Kidney epithelial cell (primary cell): ENCODE measurements around the gene AKR1C1. TPM values are rescaled to one million over a fixed set of nuclear protein-coding genes. Genes with fewer than 3 reads are reported as not detected.
"Not testable (repeated sequence)": the region's sequence is repeated elsewhere in the genome, so short reads cannot be mapped to it uniquely, and the experiment has no call there.

ENCODE experiments used
- DNase-seq: peaks from one replicate; pipeline ENCODE4 v3.0.0-alpha.2; 2010; ENCODE audit warnings: low read depth
- H3K27me3 ChIP-seq: 2 replicates; pipeline ENCODE4 v1.6.0; 2011; ENCODE audit warnings: low read length; ENCODE audit not compliant: control insufficient read depth, insufficient read depth
- H3K36me3 ChIP-seq: 2 replicates; pipeline ENCODE4 v1.5.1; 2011; ENCODE audit warnings: low read length; ENCODE audit not compliant: control insufficient read depth, insufficient read depth
- H3K4me3 ChIP-seq: 2 replicates; pipeline ENCODE4 v1.5.1; 2011; ENCODE audit warnings: low read depth, mild to moderate bottlenecking, control low read depth, low read length
- CTCF ChIP-seq: IDR thresholded peaks from 2 replicates; pipeline ENCODE4 v1.5.1; 2011; ENCODE audit warnings: mild to moderate bottlenecking, moderate library complexity, low read length, control low read depth, inconsistent platforms; ENCODE audit not compliant: insufficient read depth, poor library complexity, severe bottlenecking
- total RNA-seq: library from RNA; depleted of rRNA; stranded (reverse); fragments of >200 nt; gene quantifications from 2 replicates; pipeline ENCODE4 v1.2.3, GENCODE V29; 2015

The AKR1C1 gene
- 1.2 and 1.5 TPM in 2 replicates for total RNA-seq

GRCh38 chr10:4962876-4963814, at the start of gene AKR1C1:
Gene AKR1C1 (plus strand): TSS chr10:4963415. CDS start chr10:4963445, 30 bp downstream.
- H3K4me3 ChIP-seq, H3K36me3 ChIP-seq, H3K27me3 ChIP-seq, DNase-seq: not testable (repeated sequence)

- H3K4me3 ChIP-seq = no peak overlapping the region
- no peak for TF ChIP-seq CTCF
- H3K36me3 ChIP-seq = no peaks in the 10 kb centered on the region
- DNase-seq = no peak
- no peaks in the 10 kb centered on the region for H3K27me3 ChIP-seq
These were observed 48.9 kb upstream of the AKR1C1 start for GRCh38 chr10:4914213-4914850.

- Histone ChIP-seq H3K4me3 (no peak overlapping the region), H3K27me3 (no peaks in the 10 kb centered on the region), H3K36me3 (no peaks in the 10 kb centered on the region)
- no peak for DNase-seq
- TF ChIP-seq CTCF = no peak
These were observed 47.0 kb upstream of the AKR1C1 start for GRCh38 chr10:4916086-4916716.

- DNase-seq = no peak
- TF ChIP-seq CTCF = no peak
- Histone ChIP-seq H3K36me3 (no peaks in the 10 kb centered on the region), H3K27me3 (no peaks in the 10 kb centered on the region), H3K4me3 (no peak overlapping the region)
These were observed 45.0 kb upstream of the AKR1C1 start for GRCh38 chr10:4918236-4918635.

- H3K36me3 ChIP-seq, DNase-seq, H3K4me3 ChIP-seq, H3K27me3 ChIP-seq: not testable (repeated sequence)
These were observed 38.7 kb upstream of the AKR1C1 start for GRCh38 chr10:4924482-4924881.

- Histone ChIP-seq H3K36me3 (no peaks in the 10 kb centered on the region), H3K27me3 (no peaks in the 10 kb centered on the region), H3K4me3 (no peak overlapping the region)
- no peak for TF ChIP-seq CTCF
- DNase-seq = no peak
These were observed 36.8 kb upstream of the AKR1C1 start for GRCh38 chr10:4926400-4926799.
